ENCODE data around the gene FAM200C. TPM values are rescaled to one million over a fixed set of nuclear protein-coding genes. Genes with fewer than 3 reads are reported as not detected.

FAM200C gene
- total RNA-seq, 1 donor from 2014 or later, result 1.1 TPM

DNA sequence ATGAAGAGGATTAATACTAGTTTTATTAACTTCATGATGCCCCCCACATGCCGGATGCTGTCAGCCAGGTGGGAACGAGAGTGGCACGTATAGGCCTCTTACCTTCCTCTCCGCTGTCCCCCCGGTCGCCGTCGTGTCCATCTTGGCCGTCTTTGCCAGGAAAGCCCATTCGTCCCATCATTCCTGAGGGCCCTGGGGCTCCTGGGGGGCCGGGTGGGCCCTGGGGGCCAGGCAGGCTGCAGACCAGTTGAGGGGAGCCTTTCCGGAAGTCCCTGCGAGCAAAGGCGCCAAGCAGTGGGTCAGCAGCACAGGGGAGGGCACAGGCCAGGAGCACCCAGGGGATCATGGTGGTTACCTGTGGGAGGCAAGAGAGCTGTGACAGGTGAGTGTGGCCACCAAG is 45.2 kb downstream of the FAM200C start:
- TF ChIP-seq, protein P1, sequence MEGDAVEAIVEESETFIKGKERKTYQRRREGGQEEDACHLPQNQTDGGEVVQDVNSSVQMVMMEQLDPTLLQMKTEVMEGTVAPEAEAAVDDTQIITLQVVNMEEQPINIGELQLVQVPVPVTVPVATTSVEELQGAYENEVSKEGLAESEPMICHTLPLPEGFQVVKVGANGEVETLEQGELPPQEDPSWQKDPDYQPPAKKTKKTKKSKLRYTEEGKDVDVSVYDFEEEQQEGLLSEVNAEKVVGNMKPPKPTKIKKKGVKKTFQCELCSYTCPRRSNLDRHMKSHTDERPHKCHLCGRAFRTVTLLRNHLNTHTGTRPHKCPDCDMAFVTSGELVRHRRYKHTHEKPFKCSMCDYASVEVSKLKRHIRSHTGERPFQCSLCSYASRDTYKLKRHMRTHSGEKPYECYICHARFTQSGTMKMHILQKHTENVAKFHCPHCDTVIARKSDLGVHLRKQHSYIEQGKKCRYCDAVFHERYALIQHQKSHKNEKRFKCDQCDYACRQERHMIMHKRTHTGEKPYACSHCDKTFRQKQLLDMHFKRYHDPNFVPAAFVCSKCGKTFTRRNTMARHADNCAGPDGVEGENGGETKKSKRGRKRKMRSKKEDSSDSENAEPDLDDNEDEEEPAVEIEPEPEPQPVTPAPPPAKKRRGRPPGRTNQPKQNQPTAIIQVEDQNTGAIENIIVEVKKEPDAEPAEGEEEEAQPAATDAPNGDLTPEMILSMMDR (IDR thresholded peaks at IDR 0.05; ENCODE audit: insufficient read depth, low read length, severe bottlenecking), result no peak
- Histone ChIP-seq H3K27me3 (ENCODE audit: control insufficient read depth, insufficient read depth, low read length) (no peaks in the 10 kb centered on the region), H3K4me3 (ENCODE audit: low read depth, low read length) (no peak overlapping the region), H3K36me3 (ENCODE audit: control insufficient read depth, insufficient read depth, low read length) (no peaks in the 10 kb centered on the region)
- FAIRE-seq (no peak), DNase-seq (ENCODE audit: low read depth) (no peak)

DNA sequence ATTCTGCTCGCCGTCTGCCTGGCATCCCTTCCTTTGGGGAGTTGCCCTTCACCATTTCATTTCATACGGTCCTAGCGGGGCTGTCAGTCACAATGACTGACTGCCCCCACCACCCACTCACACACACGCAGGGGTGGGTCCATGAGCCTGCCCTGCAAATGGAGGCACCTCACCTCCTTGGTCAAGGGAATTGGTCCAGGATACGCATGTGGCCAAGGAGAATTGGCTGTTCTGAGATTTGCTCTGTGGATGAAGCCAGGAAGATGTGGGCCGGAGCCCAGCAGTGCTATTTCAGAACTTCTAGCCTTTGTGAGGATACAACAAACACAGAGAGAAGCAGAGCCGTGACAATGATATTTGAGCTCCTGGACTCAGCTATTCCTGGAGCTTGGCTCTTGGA is 46.5 kb downstream of the FAM200C start:
- no peaks in the 10 kb centered on the region for H3K36me3 ChIP-seq (ENCODE audit: control insufficient read depth, insufficient read depth, low read length)
- TF ChIP-seq, protein P1 (IDR thresholded peaks at IDR 0.05; ENCODE audit: insufficient read depth, low read length, severe bottlenecking), result no peak
- no peak for FAIRE-seq
- no peak for DNase-seq (ENCODE audit: low read depth)
- no peaks in the 10 kb centered on the region for H3K27me3 ChIP-seq (ENCODE audit: control insufficient read depth, insufficient read depth, low read length)
- H3K4me3 ChIP-seq (ENCODE audit: low read depth, low read length), result no peak overlapping the region

DNA sequence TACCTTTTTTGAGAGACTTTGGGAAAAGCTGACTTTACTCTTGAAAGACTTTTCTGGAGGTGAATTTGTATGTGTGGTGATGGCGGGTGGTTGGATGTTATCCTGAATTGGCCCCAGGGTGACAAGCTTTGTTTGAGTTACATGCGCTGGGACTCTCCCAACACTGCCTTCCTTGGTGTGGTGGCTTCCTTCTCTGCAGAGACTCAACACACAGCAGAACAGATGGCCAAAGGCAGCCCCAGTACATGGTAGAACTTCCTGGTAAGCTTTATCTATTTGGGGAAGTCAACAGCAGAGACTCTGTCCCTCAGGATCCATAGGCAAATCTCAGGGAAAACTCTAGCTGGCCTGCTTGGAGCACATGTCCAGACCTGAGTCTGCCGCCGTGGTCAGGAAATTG is 47.5 kb downstream of the FAM200C start:
- no peak overlapping the region for H3K4me3 ChIP-seq (ENCODE audit: low read depth, low read length)
- H3K36me3 ChIP-seq (ENCODE audit: control insufficient read depth, insufficient read depth, low read length), result no peaks in the 10 kb centered on the region
- no peaks in the 10 kb centered on the region for H3K27me3 ChIP-seq (ENCODE audit: control insufficient read depth, insufficient read depth, low read length)
- TF ChIP-seq, protein P1 (IDR thresholded peaks at IDR 0.05; ENCODE audit: insufficient read depth, low read length, severe bottlenecking), result no peak
- DNase-seq (ENCODE audit: low read depth) (peak; percentile 38), FAIRE-seq (no peak)

DNA sequence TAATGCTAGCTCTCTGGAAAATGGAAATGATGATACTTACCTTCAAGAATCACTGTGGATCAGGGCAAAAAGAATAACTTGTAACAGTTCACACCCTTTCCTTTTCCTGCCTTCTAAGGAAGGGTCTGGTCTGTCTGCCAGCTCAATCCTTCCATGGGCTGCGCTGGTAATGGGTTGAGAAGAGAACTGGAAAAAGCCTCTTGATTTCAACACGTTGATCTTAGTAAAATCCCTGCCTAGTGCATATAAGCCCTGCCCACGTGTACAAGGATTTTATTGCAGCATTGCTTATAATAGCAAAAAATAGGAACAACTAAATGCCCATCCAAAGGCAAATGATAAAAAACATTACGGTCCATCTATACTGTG is 49.9 kb downstream of the FAM200C start:
- FAIRE-seq, result no peak

DNA sequence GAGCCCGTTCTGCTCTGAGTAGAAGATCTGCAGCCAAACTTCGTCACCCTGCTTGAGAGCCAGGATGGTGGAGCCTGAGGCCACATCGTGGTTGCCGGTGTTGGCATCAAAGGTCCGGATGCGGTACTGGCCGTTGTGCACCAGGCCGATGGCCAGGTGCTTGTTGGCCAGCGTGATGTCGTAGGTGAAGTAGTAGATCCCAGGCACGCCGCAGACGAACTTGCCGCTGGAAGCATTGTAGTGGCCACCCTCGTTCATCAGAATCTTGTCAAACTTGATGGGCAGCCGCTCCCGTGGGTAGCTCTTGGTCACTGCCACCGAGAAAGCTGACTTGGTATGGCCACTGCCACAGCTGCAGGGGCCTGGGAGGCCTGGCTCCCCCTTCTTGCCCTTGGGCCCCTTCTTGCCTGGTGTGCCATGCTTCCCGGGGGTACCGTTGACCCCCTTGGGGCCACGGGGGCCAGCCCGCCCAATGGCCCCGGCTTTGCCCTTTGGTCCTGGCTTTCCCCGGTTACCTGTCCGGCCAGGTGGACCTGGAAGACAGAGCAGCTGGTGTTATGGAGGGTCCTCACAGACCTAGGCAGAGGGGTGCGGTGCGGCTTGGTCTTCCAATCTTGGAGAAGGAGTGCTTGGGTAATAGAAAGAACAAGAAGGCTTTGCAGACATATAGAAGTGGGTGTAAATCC is 50.5 kb downstream of the FAM200C start:
- no peak for FAIRE-seq

More for the DNA sequence above, 49.9 kb downstream of the FAM200C start:
- no peaks in the 10 kb centered on the region for H3K27me3 ChIP-seq (ENCODE audit: control insufficient read depth, insufficient read depth, low read length)
- DNase-seq (ENCODE audit: low read depth), result no peak
- TF ChIP-seq, protein P1 (IDR thresholded peaks at IDR 0.05; ENCODE audit: insufficient read depth, low read length, severe bottlenecking), result no peak
- no peak overlapping the region for H3K4me3 ChIP-seq (ENCODE audit: low read depth, low read length)
- no peaks in the 10 kb centered on the region for H3K36me3 ChIP-seq (ENCODE audit: control insufficient read depth, insufficient read depth, low read length)

More for the DNA sequence above, 50.5 kb downstream of the FAM200C start:
- DNase-seq (ENCODE audit: low read depth), result no peak
- no peaks in the 10 kb centered on the region for H3K27me3 ChIP-seq (ENCODE audit: control insufficient read depth, insufficient read depth, low read length)
- TF ChIP-seq, protein P1 (IDR thresholded peaks at IDR 0.05; ENCODE audit: insufficient read depth, low read length, severe bottlenecking), result no peak
- no peak overlapping the region for H3K4me3 ChIP-seq (ENCODE audit: low read depth, low read length)
- no peaks in the 10 kb centered on the region for H3K36me3 ChIP-seq (ENCODE audit: control insufficient read depth, insufficient read depth, low read length)

Measured in bronchial epithelial cell (primary cell).